ENCODE measurements around the gene RGS2. TPM values are rescaled to one million over a fixed set of nuclear protein-coding genes. Genes with fewer than 3 reads are reported as not detected.

Gene RGS2
- total RNA-seq, 1 donor from 2014 or later, result 63.8 TPM

DNA sequence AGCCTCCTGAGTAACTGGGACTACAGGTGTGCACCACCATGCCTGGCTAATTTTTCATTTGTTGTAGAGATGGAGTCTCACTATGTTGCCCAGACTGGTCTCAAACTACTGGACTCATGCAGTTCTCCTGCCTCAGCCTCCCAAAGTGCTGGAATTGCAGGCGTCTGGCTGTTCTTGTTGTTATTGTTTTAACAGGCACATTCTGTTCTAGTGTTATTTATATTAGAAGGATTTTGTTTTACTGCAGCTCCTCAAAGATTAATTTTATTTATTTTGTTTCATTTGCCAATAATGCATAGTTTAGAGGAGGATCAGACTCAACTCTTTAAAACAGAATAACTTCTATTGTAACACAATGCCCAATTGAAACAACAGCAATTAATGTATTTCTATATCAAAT lies 35.5 kb downstream of the RGS2 start:
- TF ChIP-seq, protein P1, sequence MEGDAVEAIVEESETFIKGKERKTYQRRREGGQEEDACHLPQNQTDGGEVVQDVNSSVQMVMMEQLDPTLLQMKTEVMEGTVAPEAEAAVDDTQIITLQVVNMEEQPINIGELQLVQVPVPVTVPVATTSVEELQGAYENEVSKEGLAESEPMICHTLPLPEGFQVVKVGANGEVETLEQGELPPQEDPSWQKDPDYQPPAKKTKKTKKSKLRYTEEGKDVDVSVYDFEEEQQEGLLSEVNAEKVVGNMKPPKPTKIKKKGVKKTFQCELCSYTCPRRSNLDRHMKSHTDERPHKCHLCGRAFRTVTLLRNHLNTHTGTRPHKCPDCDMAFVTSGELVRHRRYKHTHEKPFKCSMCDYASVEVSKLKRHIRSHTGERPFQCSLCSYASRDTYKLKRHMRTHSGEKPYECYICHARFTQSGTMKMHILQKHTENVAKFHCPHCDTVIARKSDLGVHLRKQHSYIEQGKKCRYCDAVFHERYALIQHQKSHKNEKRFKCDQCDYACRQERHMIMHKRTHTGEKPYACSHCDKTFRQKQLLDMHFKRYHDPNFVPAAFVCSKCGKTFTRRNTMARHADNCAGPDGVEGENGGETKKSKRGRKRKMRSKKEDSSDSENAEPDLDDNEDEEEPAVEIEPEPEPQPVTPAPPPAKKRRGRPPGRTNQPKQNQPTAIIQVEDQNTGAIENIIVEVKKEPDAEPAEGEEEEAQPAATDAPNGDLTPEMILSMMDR (IDR thresholded peaks at IDR 0.05), result no peak
- no peak overlapping the region for H3K4me3 ChIP-seq
- no peaks in the 10 kb centered on the region for H3K27me3 ChIP-seq (ENCODE audit: low read depth)
- H3K36me3 ChIP-seq, result no peaks in the 10 kb centered on the region
- intact Hi-C loops (cut with DNase I), result no loop called here
- no peak overlapping the region for H3K27ac ChIP-seq
- no peaks in the 10 kb centered on the region for H3K9me3 ChIP-seq
- ATAC-seq (no peak), DNase-seq (no peak)
- no peaks in the 10 kb centered on the region for H3K4me1 ChIP-seq

DNA sequence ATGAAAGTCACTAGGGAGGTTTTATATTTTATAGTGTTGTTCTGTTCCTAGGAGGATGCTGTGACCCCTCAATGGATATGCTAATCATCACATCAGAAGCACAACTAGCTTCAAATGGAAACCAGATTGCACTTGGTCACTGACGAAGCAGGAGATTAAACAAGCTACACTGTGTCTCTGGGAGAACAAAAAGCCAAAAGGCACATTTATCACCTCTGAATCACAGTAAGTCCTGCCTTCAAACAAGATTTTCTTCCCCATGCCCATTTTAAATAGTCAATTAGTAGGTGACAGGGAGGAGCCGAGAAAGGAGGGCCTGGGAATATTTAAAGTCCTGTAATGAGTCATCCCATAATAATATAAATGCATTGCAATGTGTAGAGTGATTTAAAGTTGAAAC lies 38.1 kb downstream of the RGS2 start:
- no peaks in the 10 kb centered on the region for H3K36me3 ChIP-seq
- H3K27ac ChIP-seq, result no peak overlapping the region
- no peaks in the 10 kb centered on the region for H3K27me3 ChIP-seq (ENCODE audit: low read depth)
- intact Hi-C loops (cut with DNase I), result no loop called here
- no peak overlapping the region for H3K4me3 ChIP-seq
- H3K4me1 ChIP-seq, result no peaks in the 10 kb centered on the region
- no peak for DNase-seq
- TF ChIP-seq, protein P1 (IDR thresholded peaks at IDR 0.05), result no peak
- no peak for ATAC-seq
- no peaks in the 10 kb centered on the region for H3K9me3 ChIP-seq

DNA sequence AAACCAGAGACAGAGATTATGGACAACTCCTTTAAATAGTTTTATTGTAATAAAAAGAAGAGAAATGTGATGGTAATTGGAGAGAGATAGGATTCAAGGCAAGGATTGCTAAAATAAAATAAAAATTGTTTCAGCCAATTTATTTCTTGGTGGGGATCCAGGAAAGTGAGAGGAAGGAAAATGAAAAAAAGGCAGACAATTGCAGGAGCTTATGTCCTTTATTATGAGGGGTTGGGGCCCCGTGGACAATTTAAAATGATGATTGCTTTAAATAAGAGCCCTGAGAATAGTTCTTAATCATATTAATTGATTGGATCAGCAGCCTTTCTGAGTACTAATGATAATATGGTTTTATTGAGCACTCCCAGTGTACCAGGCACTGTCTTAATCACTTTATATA lies 40.2 kb downstream of the RGS2 start:
- TF ChIP-seq, protein P1 (IDR thresholded peaks at IDR 0.05), result no peak
- H3K27me3 ChIP-seq (ENCODE audit: low read depth), result no peaks in the 10 kb centered on the region
- H3K4me3 ChIP-seq, result no peak overlapping the region
- H3K36me3 ChIP-seq, result no peaks in the 10 kb centered on the region
- no peaks in the 10 kb centered on the region for H3K4me1 ChIP-seq
- no peak overlapping the region for H3K27ac ChIP-seq
- intact Hi-C loops (cut with DNase I), result no loop called here
- DNase-seq, result no peak
- ATAC-seq, result no peak
- no peaks in the 10 kb centered on the region for H3K9me3 ChIP-seq

DNA sequence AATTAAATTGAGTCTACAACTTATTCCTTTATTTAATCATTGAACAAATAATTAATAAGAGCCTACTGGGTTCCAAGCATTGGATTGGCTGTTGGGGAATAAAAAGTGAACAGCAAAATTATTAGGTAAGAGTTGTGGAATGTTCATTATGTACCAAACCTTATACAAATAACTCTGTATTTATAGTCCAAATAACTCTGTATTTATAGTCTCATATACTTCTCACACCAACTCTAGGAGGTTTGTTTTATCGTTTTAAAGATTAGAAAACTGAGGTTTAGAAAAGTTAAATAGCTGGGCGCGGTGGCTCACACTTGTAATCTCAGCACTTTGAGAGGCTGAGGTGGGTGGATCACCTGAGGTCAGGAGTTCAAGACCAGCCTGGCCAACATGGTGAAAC lies 40.6 kb downstream of the RGS2 start:
- Histone ChIP-seq H3K27ac (no peak overlapping the region), H3K4me1 (no peaks in the 10 kb centered on the region), H3K9me3 (no peaks in the 10 kb centered on the region), H3K36me3 (no peaks in the 10 kb centered on the region), H3K4me3 (no peak overlapping the region), H3K27me3 (ENCODE audit: low read depth) (no peaks in the 10 kb centered on the region)
- intact Hi-C loops (cut with DNase I), result no loop called here
- DNase-seq (no peak), ATAC-seq (no peak)
- TF ChIP-seq, protein P1 (IDR thresholded peaks at IDR 0.05), result no peak

DNA sequence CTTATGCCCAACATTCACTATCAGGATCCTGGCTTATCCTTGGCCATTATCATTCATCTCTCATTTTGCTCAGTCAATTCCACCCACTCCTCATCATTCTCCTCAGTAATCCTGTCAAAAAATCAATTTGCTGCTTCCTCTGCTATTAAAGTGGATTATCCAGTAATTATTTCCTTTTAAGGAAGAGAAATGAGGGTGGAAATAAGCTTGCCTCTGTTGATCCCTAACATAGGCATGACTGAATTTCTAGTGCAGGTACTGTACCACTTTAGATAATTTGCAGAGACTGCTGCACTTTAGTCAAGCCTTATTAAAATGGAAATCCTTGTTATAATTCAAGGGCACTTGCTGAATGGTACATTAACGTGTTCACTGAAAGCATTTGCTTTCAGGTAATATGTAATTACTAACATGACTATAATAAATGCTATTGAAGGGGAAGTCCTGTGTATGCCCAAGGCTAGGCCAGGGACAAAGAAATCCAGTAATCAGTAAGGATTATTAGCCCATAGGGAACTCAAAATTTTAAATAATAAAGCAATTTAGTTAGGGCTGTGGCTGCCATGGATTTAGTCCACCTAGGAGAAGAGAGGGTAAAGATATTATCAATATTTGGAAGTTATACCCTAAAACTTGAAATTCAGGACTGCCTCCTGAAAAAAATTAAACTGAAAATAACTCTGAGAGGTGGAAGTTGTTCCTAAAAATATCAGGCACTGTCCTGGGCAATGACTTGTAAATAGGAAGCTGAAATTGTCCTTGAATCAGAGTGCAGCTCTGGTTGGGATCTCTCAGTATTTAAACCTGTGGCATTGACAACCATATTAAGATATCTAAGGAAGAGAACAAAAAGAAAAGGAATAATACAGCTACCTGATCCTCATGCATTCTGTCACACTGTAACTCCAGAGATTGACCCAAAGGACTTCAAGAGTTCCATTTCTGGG lies 43.4 kb downstream of the RGS2 start:
- Histone ChIP-seq H3K4me3 (no peak overlapping the region), H3K9me3 (no peaks in the 10 kb centered on the region), H3K27ac (no peak overlapping the region), H3K4me1 (no peaks in the 10 kb centered on the region), H3K36me3 (no peaks in the 10 kb centered on the region), H3K27me3 (ENCODE audit: low read depth) (no peaks in the 10 kb centered on the region)
- intact Hi-C loops (cut with DNase I), result no loop called here
- TF ChIP-seq, protein P1 (IDR thresholded peaks at IDR 0.05), result no peak
- ATAC-seq (no peak), DNase-seq (no peak)

Measured in lower lobe of right lung (tissue), 2 donors.